HTR-8/SVneo (cell line): ENCODE measurements around the gene SNW1.

Source experiments
- DNase-seq: peaks from one replicate; pipeline ENCODE4 v3.0.0; 2011; ENCODE audit warnings: low spot score, mixed read lengths; ENCODE audit not compliant: insufficient read length
- FAIRE-seq: peaks from 2 replicates; lab custom pipeline; 2011; peaks lifted over from hg19 to GRCh38; lab: Jason Lieb, UNC

SNW1 gene

GRCh38 chr14:77674931-77675330 lies 86.0 kb downstream of the SNW1 start:
- DNase-seq (no peak), FAIRE-seq (no peak)

- DNase-seq = no peak
- no peak for FAIRE-seq
Observed at GRCh38 chr14:77673193-77673592, 87.8 kb downstream of the SNW1 start.
